ENCODE measurements around the gene FAM234B. TPM values are rescaled to one million over a fixed set of nuclear protein-coding genes. Genes with fewer than 3 reads are reported as not detected.

Gene FAM234B
- total RNA-seq, 1 experiment from 2014 or later, result 20.8 TPM

DNA sequence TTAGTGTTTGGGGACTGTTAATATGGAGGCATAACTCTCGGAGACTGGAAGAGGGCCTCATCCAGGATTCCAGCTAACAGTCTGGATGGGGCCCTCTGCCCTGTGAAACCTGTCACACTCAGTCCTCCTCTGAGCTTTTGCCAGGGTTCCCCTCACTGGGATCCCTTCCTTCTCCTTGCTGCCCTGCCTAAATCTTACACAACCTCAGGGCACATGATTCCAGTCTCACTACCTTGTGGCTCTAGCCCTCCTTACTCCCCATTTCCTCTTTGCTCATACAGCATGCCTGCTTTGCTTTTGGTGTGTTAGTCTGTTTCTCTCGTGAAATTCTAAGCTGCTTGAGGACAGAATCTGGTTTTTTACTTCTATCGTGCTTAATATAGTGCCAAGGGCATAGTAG is 60.2 kb downstream of the FAM234B start:
- no peak overlapping the region for H2AFZ ChIP-seq (ENCODE audit: low read length)
- H4K91ac ChIP-seq (ENCODE audit: insufficient read length, low read depth, low read length), result no peak overlapping the region
- H4K20me1 ChIP-seq (ENCODE audit: control insufficient read depth, insufficient read depth, insufficient read length), result no peaks in the 10 kb centered on the region
- no peak overlapping the region for H3K4me3 Mint-ChIP-seq
- H2BK15ac ChIP-seq (ENCODE audit: low read depth, low read length), result no peak overlapping the region
- peaks cover 0 to 8% (median 0%) of the 10 kb centered on the region in 3 experiments; a peak in 1 of 7 replicates for H3K36me3 Mint-ChIP-seq (ENCODE audit: insufficient read depth in 1 of 3, low read depth in 3 of 3)
- no peak overlapping the region for H3K4me2 ChIP-seq (ENCODE audit: insufficient read depth, insufficient read length, low read length)
- H3K27me3 ChIP-seq (ENCODE audit: insufficient read depth, low read length), result no peaks in the 10 kb centered on the region
- WGBS (ENCODE audit: extremely low coverage, insufficient read length, low lambda C conversion rate), result no CpG with 5 or more reads among the region's 3 CpGs
- H3K9me3 Mint-ChIP-seq, result peaks cover 7 to 10% of the 10 kb centered on the region in 2 experiments; a peak in 3 of 5 replicates
- H2BK5ac ChIP-seq (ENCODE audit: insufficient read length, low read length), result no peak overlapping the region
- H4K5ac ChIP-seq (ENCODE audit: insufficient read length, low read depth, low read length), result no peak overlapping the region
- no peak overlapping the region for H4K8ac ChIP-seq (replicated peaks; ENCODE audit: insufficient read length, low read depth, low read length)
- H3K27me3 Mint-ChIP-seq (ENCODE audit: low read depth), result peaks cover 6% of the 10 kb centered on the region
- no peaks in the 10 kb centered on the region for H3K79me1 ChIP-seq (ENCODE audit: insufficient read depth, low read depth, low read length, poor library complexity, severe bottlenecking)
- no peak overlapping the region for H3T11ph ChIP-seq (ENCODE audit: low read length)
- peaks cover 25 to 26% of the 10 kb centered on the region in 2 experiments for H3K4me1 Mint-ChIP-seq
- no peaks in the 10 kb centered on the region for H3K9me3 ChIP-seq (ENCODE audit: control insufficient read depth, low read depth, low read length)
- H3K4me1 ChIP-seq (ENCODE audit: insufficient read depth, low read length), result peaks cover 4% of the 10 kb centered on the region; the same call in 1 of the 2 replicates
- H2BK120ac ChIP-seq (ENCODE audit: low read depth, low read length, poor library complexity, severe bottlenecking), result no peak overlapping the region
- H3K9ac ChIP-seq (ENCODE audit: extremely low read depth, insufficient read length, low read length), result no peak overlapping the region
- no peak overlapping the region for H3K27ac ChIP-seq (ENCODE audit: insufficient read length, low read depth, low read length)
- H3K18ac ChIP-seq (ENCODE audit: insufficient read length, low read depth, low read length), result no peak overlapping the region
- H3K14ac ChIP-seq (ENCODE audit: insufficient read depth, low read length), result no peak overlapping the region
- peaks cover 11% of the 10 kb centered on the region for H3K23me2 ChIP-seq (ENCODE audit: insufficient read length, low read depth, low read length, poor library complexity, severe bottlenecking)
- H3K79me2 ChIP-seq (ENCODE audit: insufficient read depth, low read length), result no peaks in the 10 kb centered on the region
- no peak overlapping the region for H3K4ac ChIP-seq (ENCODE audit: low read depth, low read length)
- H2BK20ac ChIP-seq (ENCODE audit: low read depth, low read length, poor library complexity, severe bottlenecking), result no peak overlapping the region
- H3K56ac ChIP-seq (ENCODE audit: insufficient read length, low read depth, low read length), result no peak overlapping the region
- H2AK5ac ChIP-seq (ENCODE audit: insufficient read length, low read length), result no peak overlapping the region
- no peak for DNase-seq
- no peak overlapping the region for H2BK12ac ChIP-seq (ENCODE audit: insufficient read length, low read depth, low read length)
- no peak overlapping the region for H3K27ac Mint-ChIP-seq
- TF ChIP-seq, protein P1, sequence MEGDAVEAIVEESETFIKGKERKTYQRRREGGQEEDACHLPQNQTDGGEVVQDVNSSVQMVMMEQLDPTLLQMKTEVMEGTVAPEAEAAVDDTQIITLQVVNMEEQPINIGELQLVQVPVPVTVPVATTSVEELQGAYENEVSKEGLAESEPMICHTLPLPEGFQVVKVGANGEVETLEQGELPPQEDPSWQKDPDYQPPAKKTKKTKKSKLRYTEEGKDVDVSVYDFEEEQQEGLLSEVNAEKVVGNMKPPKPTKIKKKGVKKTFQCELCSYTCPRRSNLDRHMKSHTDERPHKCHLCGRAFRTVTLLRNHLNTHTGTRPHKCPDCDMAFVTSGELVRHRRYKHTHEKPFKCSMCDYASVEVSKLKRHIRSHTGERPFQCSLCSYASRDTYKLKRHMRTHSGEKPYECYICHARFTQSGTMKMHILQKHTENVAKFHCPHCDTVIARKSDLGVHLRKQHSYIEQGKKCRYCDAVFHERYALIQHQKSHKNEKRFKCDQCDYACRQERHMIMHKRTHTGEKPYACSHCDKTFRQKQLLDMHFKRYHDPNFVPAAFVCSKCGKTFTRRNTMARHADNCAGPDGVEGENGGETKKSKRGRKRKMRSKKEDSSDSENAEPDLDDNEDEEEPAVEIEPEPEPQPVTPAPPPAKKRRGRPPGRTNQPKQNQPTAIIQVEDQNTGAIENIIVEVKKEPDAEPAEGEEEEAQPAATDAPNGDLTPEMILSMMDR (conservative IDR thresholded peaks at IDR 0.05), result no peak
- H3K23ac ChIP-seq (ENCODE audit: insufficient read length, low read depth, low read length), result no peak overlapping the region
